ENCODE data around the gene C16orf95. TPM values are rescaled to one million over a fixed set of nuclear protein-coding genes. Genes with fewer than 3 reads are reported as not detected.
"Not testable (repeated sequence)": the region's sequence is repeated elsewhere in the genome, so short reads cannot be mapped to it uniquely, and the experiment has no call there.

C16orf95 gene
- total RNA-seq, 2 donors from 2014 or later = 6.4 to 7.8 TPM

- H3K27ac ChIP-seq (ENCODE audit: low read depth, low read length) = peak overlapping the region; percentile 24
- Mint-ChIP-seq H3K9me3 (no peaks in the 10 kb centered on the region), H3K4me3 (no peak overlapping the region), H3K27me3 (ENCODE audit: insufficient read depth) (no peaks in the 10 kb centered on the region), H3K4me1 (peaks cover 7% of the 10 kb centered on the region), H3K36me3 (ENCODE audit: low read depth) (peaks cover 39% of the 10 kb centered on the region), H3K27ac (no peak overlapping the region)
- no peak overlapping the region for H3K9ac ChIP-seq (ENCODE audit: extremely low read depth, low read length, poor library complexity, severe bottlenecking)
- no peaks in the 10 kb centered on the region for H3K9me3 ChIP-seq (ENCODE audit: control insufficient read depth, low read length)
- H3K27me3 ChIP-seq (ENCODE audit: control insufficient read depth, insufficient read depth, low read length, poor library complexity, severe bottlenecking) = no peaks in the 10 kb centered on the region
- 86% methylated on average over 17 to 26 of the region's 26 CpGs for WGBS, 2 experiments (ENCODE audit: insufficient coverage in 1 of 2, insufficient read length in 1 of 2)
- H3K36me3 ChIP-seq (ENCODE audit: control insufficient read depth, insufficient read depth, low read length) = peaks cover 19% of the 10 kb centered on the region
- H3K4me3 ChIP-seq (ENCODE audit: low read length) = no peak overlapping the region
- no peak for DNase-seq
- no peak for TF ChIP-seq CTCF (conservative IDR thresholded peaks at IDR 0.05)
- no peaks in the 10 kb centered on the region for H3K4me1 ChIP-seq (ENCODE audit: control insufficient read depth, insufficient read depth, low read length)
Measured at GRCh38 chr16:87342978-87343752, 26.0 kb upstream of the C16orf95 start.

GRCh38 chr16:87342504-87342903 lies 25.3 kb upstream of the C16orf95 start:
- 90 to 95% methylated on average over 10 to 20 of the region's 20 CpGs for WGBS, 2 experiments (ENCODE audit: insufficient coverage in 1 of 2, insufficient read length in 1 of 2)
- no peaks in the 10 kb centered on the region for H3K4me1 ChIP-seq (ENCODE audit: control insufficient read depth, insufficient read depth, low read length)
- Mint-ChIP-seq H3K27me3 (ENCODE audit: insufficient read depth) (no peaks in the 10 kb centered on the region), H3K36me3 (ENCODE audit: low read depth) (peaks cover 42% of the 10 kb centered on the region), H3K9me3 (no peaks in the 10 kb centered on the region), H3K4me3 (no peak overlapping the region), H3K27ac (no peak overlapping the region), H3K4me1 (peaks cover 7% of the 10 kb centered on the region)
- no peak overlapping the region for H3K27ac ChIP-seq (ENCODE audit: low read depth, low read length)
- no peak overlapping the region for H3K4me3 ChIP-seq (ENCODE audit: low read length)
- H3K9me3 ChIP-seq (ENCODE audit: control insufficient read depth, low read length) = no peaks in the 10 kb centered on the region
- peaks cover 19% of the 10 kb centered on the region for H3K36me3 ChIP-seq (ENCODE audit: control insufficient read depth, insufficient read depth, low read length)
- no peak for DNase-seq
- H3K27me3 ChIP-seq (ENCODE audit: control insufficient read depth, insufficient read depth, low read length, poor library complexity, severe bottlenecking) = no peaks in the 10 kb centered on the region
- no peak overlapping the region for H3K9ac ChIP-seq (ENCODE audit: extremely low read depth, low read length, poor library complexity, severe bottlenecking)
- no peak for TF ChIP-seq CTCF (conservative IDR thresholded peaks at IDR 0.05)

GRCh38 chr16:87340198-87340597 lies 23.0 kb upstream of the C16orf95 start:
- H3K27ac ChIP-seq (ENCODE audit: low read depth, low read length) = no peak overlapping the region
- Mint-ChIP-seq H3K4me3 (no peak overlapping the region), H3K36me3 (ENCODE audit: low read depth) (peaks cover 39% of the 10 kb centered on the region), H3K27me3 (ENCODE audit: insufficient read depth) (no peaks in the 10 kb centered on the region), H3K9me3 (no peaks in the 10 kb centered on the region), H3K27ac (no peak overlapping the region), H3K4me1 (no peaks in the 10 kb centered on the region)
- H3K27me3 ChIP-seq (ENCODE audit: control insufficient read depth, insufficient read depth, low read length, poor library complexity, severe bottlenecking) = no peaks in the 10 kb centered on the region
- no peak for DNase-seq
- TF ChIP-seq CTCF (conservative IDR thresholded peaks at IDR 0.05) = no peak
- no peaks in the 10 kb centered on the region for H3K4me1 ChIP-seq (ENCODE audit: control insufficient read depth, insufficient read depth, low read length)
- 85 to 95% methylated on average over 4 to 5 of the region's 5 CpGs for WGBS, 2 experiments (ENCODE audit: insufficient coverage in 1 of 2, insufficient read length in 1 of 2)
- H3K9me3 ChIP-seq (ENCODE audit: control insufficient read depth, low read length) = no peaks in the 10 kb centered on the region
- no peak overlapping the region for H3K9ac ChIP-seq (ENCODE audit: extremely low read depth, low read length, poor library complexity, severe bottlenecking)
- H3K4me3 ChIP-seq (ENCODE audit: low read length) = no peak overlapping the region
- peaks cover 12% of the 10 kb centered on the region for H3K36me3 ChIP-seq (ENCODE audit: control insufficient read depth, insufficient read depth, low read length)

GRCh38 chr16:87339724-87340105 lies 22.5 kb upstream of the C16orf95 start:
- 93 to 97% methylated on average over 10 to 11 of the region's 11 CpGs for WGBS, 2 experiments (ENCODE audit: insufficient coverage in 1 of 2, insufficient read length in 1 of 2)
- H3K4me3 Mint-ChIP-seq; H3K27ac ChIP-seq (ENCODE audit: low read depth, low read length); H3K27me3 ChIP-seq (ENCODE audit: control insufficient read depth, insufficient read depth, low read length, poor library complexity, severe bottlenecking); H3K9me3 Mint-ChIP-seq; H3K27ac Mint-ChIP-seq; DNase-seq; H3K4me1 Mint-ChIP-seq; H3K9me3 ChIP-seq (ENCODE audit: control insufficient read depth, low read length); H3K4me1 ChIP-seq (ENCODE audit: control insufficient read depth, insufficient read depth, low read length); H3K27me3 Mint-ChIP-seq (ENCODE audit: insufficient read depth); H3K9ac ChIP-seq (ENCODE audit: extremely low read depth, low read length, poor library complexity, severe bottlenecking); H3K4me3 ChIP-seq (ENCODE audit: low read length): not testable (repeated sequence)
- peaks cover 40% of the 10 kb centered on the region for H3K36me3 Mint-ChIP-seq (ENCODE audit: low read depth)
- peaks cover 12% of the 10 kb centered on the region for H3K36me3 ChIP-seq (ENCODE audit: control insufficient read depth, insufficient read depth, low read length)

Data from endodermal cell (in vitro differentiated cells).